ENCODE results near the gene CCDC171. TPM values are rescaled to one million over a fixed set of nuclear protein-coding genes. Genes with fewer than 3 reads are reported as not detected.
"Not testable (repeated sequence)": the region's sequence is repeated elsewhere in the genome, so short reads cannot be mapped to it uniquely, and the experiment has no call there.

The CCDC171 gene
- total RNA-seq, 6 experiments from 2014 or later, result 0.42 to 0.80 (median 0.45) TPM

GRCh38 chr9:15576350-15577050 lies 23.7 kb downstream of the CCDC171 start:
- ATAC-seq, result no peak
- 53% methylated on average over 8 of the region's 8 CpGs for WGBS (ENCODE audit: insufficient coverage, low coverage, low lambda C conversion rate, missing lambda C conversion rate)
- intact Hi-C loops (cut with DNase I), result no loop called here

GRCh38 chr9:15578714-15579113 lies 25.9 kb downstream of the CCDC171 start:
- TF ChIP-seq CTCF (IDR thresholded peaks at IDR 0.05) (no peak), POLR2A (IDR thresholded peaks at IDR 0.05) (no peak)
- Histone ChIP-seq H3K9me3 (no peaks in the 10 kb centered on the region), H3K27me3 (no peaks in the 10 kb centered on the region), H3K36me3 (no peaks in the 10 kb centered on the region), H3K4me3 (no peak overlapping the region), H3K27ac (no peak overlapping the region), H3K4me1 (no peaks in the 10 kb centered on the region)
- intact Hi-C loops (cut with DNase I), result no loop called here
- ATAC-seq, result no peak
- 79% methylated on average over 6 of the region's 6 CpGs for WGBS (ENCODE audit: insufficient coverage, low coverage, low lambda C conversion rate, missing lambda C conversion rate)
- DNase-seq, result no peak

More at GRCh38 chr9:15576350-15577050, 23.7 kb downstream of the CCDC171 start:
- DNase-seq, result no peak
- Histone ChIP-seq H3K4me1 (no peaks in the 10 kb centered on the region), H3K27me3 (no peaks in the 10 kb centered on the region), H3K36me3 (no peaks in the 10 kb centered on the region), H3K27ac (no peak overlapping the region), H3K9me3 (no peaks in the 10 kb centered on the region), H3K4me3 (no peak overlapping the region)
- TF ChIP-seq CTCF (IDR thresholded peaks at IDR 0.05) (no peak), POLR2A (IDR thresholded peaks at IDR 0.05) (no peak)

GRCh38 chr9:15584379-15584778 lies 31.5 kb downstream of the CCDC171 start:
- Histone ChIP-seq H3K27me3 (no peaks in the 10 kb centered on the region), H3K4me1 (no peaks in the 10 kb centered on the region), H3K36me3 (no peaks in the 10 kb centered on the region), H3K27ac (no peak overlapping the region), H3K9me3 (no peaks in the 10 kb centered on the region), H3K4me3 (no peak overlapping the region)
- DNase-seq (no peak), ATAC-seq (no peak)
- intact Hi-C loops (cut with DNase I), result no loop called here
- TF ChIP-seq POLR2A (IDR thresholded peaks at IDR 0.05) (no peak), CTCF (IDR thresholded peaks at IDR 0.05) (no peak)
- 93% methylated on average over 3 of the region's 3 CpGs for WGBS (ENCODE audit: insufficient coverage, low coverage, low lambda C conversion rate, missing lambda C conversion rate)

GRCh38 chr9:15592317-15592716 lies 39.5 kb downstream of the CCDC171 start:
- Histone ChIP-seq H3K4me3 (no peak overlapping the region), H3K27me3 (no peaks in the 10 kb centered on the region), H3K4me1 (no peaks in the 10 kb centered on the region), H3K27ac (no peak overlapping the region), H3K9me3 (no peaks in the 10 kb centered on the region), H3K36me3 (no peaks in the 10 kb centered on the region)
- WGBS (ENCODE audit: insufficient coverage, low coverage, low lambda C conversion rate, missing lambda C conversion rate), result 87% methylated on average over 3 of the region's 3 CpGs
- ATAC-seq, result no peak
- TF ChIP-seq CTCF (IDR thresholded peaks at IDR 0.05) (no peak), POLR2A (IDR thresholded peaks at IDR 0.05) (no peak)
- DNase-seq, result no peak
- intact Hi-C loops (cut with DNase I), result no loop called here

- H3K4me3 ChIP-seq; DNase-seq; H3K4me1 ChIP-seq; ATAC-seq; H3K27me3 ChIP-seq; H3K27ac ChIP-seq; intact Hi-C loops (cut with DNase I); H3K36me3 ChIP-seq; H3K9me3 ChIP-seq: not testable (repeated sequence)
- 69% methylated on average over 1 of the region's 1 CpG for WGBS (ENCODE audit: insufficient coverage, low coverage, low lambda C conversion rate, missing lambda C conversion rate)
Observed at GRCh38 chr9:15592940-15593339, 40.1 kb downstream of the CCDC171 start.

- H3K27ac ChIP-seq; H3K4me1 ChIP-seq; H3K4me3 ChIP-seq; H3K36me3 ChIP-seq; ATAC-seq; intact Hi-C loops (cut with DNase I); H3K9me3 ChIP-seq; H3K27me3 ChIP-seq; DNase-seq: not testable (repeated sequence)
- 95% methylated on average over 3 of the region's 19 CpGs for WGBS (ENCODE audit: insufficient coverage, low coverage, low lambda C conversion rate, missing lambda C conversion rate)
Observed at GRCh38 chr9:15600666-15601330, 48.0 kb downstream of the CCDC171 start.

Data from right lobe of liver (tissue), 6 donors.